Hepatocyte (in vitro differentiated cells): Measurements from ENCODE around the gene ZNF503. TPM values are rescaled to one million over a fixed set of nuclear protein-coding genes. Genes with fewer than 3 reads are reported as not detected.

Experiments used
- DNase-seq: peaks from one replicate; pipeline ENCODE4 v3.0.0-alpha.2; 2016; ENCODE audit warnings: low spot score
- H2AFZ ChIP-seq: fragments of 200-600 bp; sonication (generic); 2 replicates; pipeline ENCODE4 v1.6.0; 2016; ENCODE audit warnings: antibody characterized with exemption, mild to moderate bottlenecking
- H3K27ac ChIP-seq: fragments of 200-600 bp; sonication (generic); 2 replicates; pipeline ENCODE4 v1.5.1; 2016; ENCODE audit warnings: mild to moderate bottlenecking
- H3K27me3 ChIP-seq: fragments of 200-600 bp; sonication (generic); 2 replicates; pipeline ENCODE4 v1.6.1; 2016
- H3K36me3 ChIP-seq: fragments of 200-600 bp; sonication (generic); replicated peaks from 2 replicates; pipeline ENCODE4 v1.5.1; 2016; ENCODE audit warnings: low read depth; ENCODE audit not compliant: insufficient read depth
- H3K4me1 ChIP-seq: fragments of 200-600 bp; sonication (generic); 2 replicates; pipeline ENCODE4 v1.5.1; 2016; ENCODE audit warnings: mild to moderate bottlenecking, moderate library complexity; ENCODE audit not compliant: insufficient read depth
- H3K4me2 ChIP-seq: fragments of 200-600 bp; sonication (generic); 2 replicates; pipeline ENCODE4 v1.6.0; 2016
- H3K4me3 ChIP-seq: fragments of 200-600 bp; sonication (generic); 2 replicates; pipeline ENCODE4 v1.5.1; 2016; ENCODE audit warnings: mild to moderate bottlenecking
- H3K79me2 ChIP-seq: fragments of 200-600 bp; sonication (generic); 2 replicates; pipeline ENCODE4 v1.6.0; 2017; ENCODE audit warnings: mild to moderate bottlenecking
- H3K9me2 ChIP-seq: fragments of 200-600 bp; sonication (generic); replicated peaks from 2 replicates; pipeline ENCODE4 v1.6.0; 2017; ENCODE audit warnings: mild to moderate bottlenecking; ENCODE audit not compliant: insufficient read depth
- H3K9me3 ChIP-seq: fragments of 200-600 bp; sonication (generic); 2 replicates; pipeline ENCODE4 v1.5.1; 2016; ENCODE audit warnings: low read depth, mild to moderate bottlenecking
- H4K20me1 ChIP-seq: fragments of 200-600 bp; sonication (generic); 2 replicates; pipeline ENCODE4 v1.6.0; 2016; ENCODE audit warnings: mild to moderate bottlenecking; ENCODE audit not compliant: insufficient read depth, poor library complexity, severe bottlenecking
- EZH2 ChIP-seq: fragments of 200-600 bp; sonication (generic); IDR thresholded peaks from 2 replicates; pipeline ENCODE4 v1.6.1; 2016; ENCODE audit warnings: antibody characterized with exemption, mild to moderate bottlenecking, borderline replicate concordance
- EZH2phosphoT487 ChIP-seq: fragments of 200-600 bp; sonication (generic); IDR thresholded peaks from one replicate; pipeline ENCODE4 v1.6.1; 2018; ENCODE audit warnings: antibody characterized with exemption, mild to moderate bottlenecking, low read depth, moderate library complexity; ENCODE audit not compliant: unreplicated experiment, severe bottlenecking
- WGBS: methylation state at CpG from one replicate; pipeline ENCODE4 v1.1.6; 2016; ENCODE audit warnings: low lambda C conversion rate; ENCODE audit errors: missing lambda C conversion rate; 5-methylcytosine and 5-hydroxymethylcytosine counted together
- polyA plus RNA-seq: library from polyadenylated mRNA; unstranded; fragments of >200 nt; fragmentation: Nextera tagmentation; extraction: Ambion mirVana; gene quantifications from 2 replicates; pipeline ENCODE4 v1.2.1, GENCODE V29; 2016
- total RNA-seq: library from RNA; depleted of rRNA; stranded (reverse); fragments of >200 nt; gene quantifications from 2 replicates; pipeline ENCODE4 v1.2.3, GENCODE V29; 2014
- TF ChIP-seq, protein P1 (sequence below): fragments of 200-600 bp; sonication (generic); IDR thresholded peaks from 2 replicates; pipeline ENCODE4 v1.5.1; 2016; ENCODE audit warnings: antibody characterized with exemption, mild to moderate bottlenecking; ENCODE audit not compliant: poor library complexity

Gene ZNF503
- total and polyA plus RNA-seq, 2 experiments from 2014 or later, result 14.1 to 19.6 TPM

DNA sequence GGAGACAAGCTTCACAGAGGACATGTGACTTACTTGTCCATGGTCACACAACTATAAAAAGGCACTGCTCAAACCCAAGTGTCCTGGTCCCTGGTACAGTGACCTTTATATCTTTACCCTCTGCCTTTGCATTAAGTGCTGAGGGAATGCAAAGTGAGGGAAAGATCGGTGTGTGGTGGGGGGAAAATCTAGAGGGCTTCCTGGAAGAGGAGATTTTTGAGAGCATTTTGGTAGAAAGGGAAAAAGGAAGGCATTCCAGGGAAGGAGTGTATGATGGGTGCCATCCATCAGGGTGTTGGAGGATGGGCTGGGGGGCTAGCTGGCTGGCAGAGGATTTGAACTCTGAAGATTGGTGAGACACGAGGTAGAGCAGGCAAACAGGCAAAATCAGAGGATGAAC is 9.3 kb downstream of the ZNF503 start:
- H3K4me2 ChIP-seq, result no peak overlapping the region
- H3K27me3 ChIP-seq, result no peaks in the 10 kb centered on the region
- no peak overlapping the region for H3K27ac ChIP-seq
- no peaks in the 10 kb centered on the region for H3K9me2 ChIP-seq
- no peak for TF ChIP-seq EZH2phosphoT487
- no peak for TF ChIP-seq EZH2
- TF ChIP-seq, protein P1, sequence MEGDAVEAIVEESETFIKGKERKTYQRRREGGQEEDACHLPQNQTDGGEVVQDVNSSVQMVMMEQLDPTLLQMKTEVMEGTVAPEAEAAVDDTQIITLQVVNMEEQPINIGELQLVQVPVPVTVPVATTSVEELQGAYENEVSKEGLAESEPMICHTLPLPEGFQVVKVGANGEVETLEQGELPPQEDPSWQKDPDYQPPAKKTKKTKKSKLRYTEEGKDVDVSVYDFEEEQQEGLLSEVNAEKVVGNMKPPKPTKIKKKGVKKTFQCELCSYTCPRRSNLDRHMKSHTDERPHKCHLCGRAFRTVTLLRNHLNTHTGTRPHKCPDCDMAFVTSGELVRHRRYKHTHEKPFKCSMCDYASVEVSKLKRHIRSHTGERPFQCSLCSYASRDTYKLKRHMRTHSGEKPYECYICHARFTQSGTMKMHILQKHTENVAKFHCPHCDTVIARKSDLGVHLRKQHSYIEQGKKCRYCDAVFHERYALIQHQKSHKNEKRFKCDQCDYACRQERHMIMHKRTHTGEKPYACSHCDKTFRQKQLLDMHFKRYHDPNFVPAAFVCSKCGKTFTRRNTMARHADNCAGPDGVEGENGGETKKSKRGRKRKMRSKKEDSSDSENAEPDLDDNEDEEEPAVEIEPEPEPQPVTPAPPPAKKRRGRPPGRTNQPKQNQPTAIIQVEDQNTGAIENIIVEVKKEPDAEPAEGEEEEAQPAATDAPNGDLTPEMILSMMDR, result no peak
- 97% methylated on average over 2 of the region's 2 CpGs for WGBS
- no peaks in the 10 kb centered on the region for H3K9me3 ChIP-seq
- no peaks in the 10 kb centered on the region for H4K20me1 ChIP-seq
- H3K4me3 ChIP-seq, result no peak overlapping the region
- no peaks in the 10 kb centered on the region for H3K36me3 ChIP-seq
- no peak overlapping the region for H2AFZ ChIP-seq
- H3K4me1 ChIP-seq, result no peaks in the 10 kb centered on the region
- DNase-seq, result no peak
- peaks cover 23% of the 10 kb centered on the region for H3K79me2 ChIP-seq

DNA sequence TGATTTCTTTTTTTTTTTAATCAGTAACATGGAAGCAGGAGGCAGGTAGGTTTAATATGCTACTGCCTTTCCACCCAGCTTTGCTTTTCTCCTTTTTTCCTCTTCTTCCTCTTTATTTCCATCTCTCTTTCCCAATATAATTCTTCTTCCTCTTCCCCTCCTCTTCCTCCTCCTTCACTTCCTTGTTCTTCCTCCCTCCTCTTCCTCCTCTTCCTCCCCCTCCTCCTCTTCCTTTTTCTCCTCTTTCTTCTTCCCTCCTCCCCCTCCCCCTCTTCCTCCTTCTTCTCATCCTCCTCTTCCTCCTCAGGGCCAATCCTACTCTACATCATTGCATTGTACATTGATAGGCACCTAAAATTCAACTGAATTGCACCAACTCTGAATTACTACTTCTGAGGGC is 11.4 kb downstream of the ZNF503 start:
- no peak overlapping the region for H3K27ac ChIP-seq
- H4K20me1 ChIP-seq, result no peaks in the 10 kb centered on the region
- no peak overlapping the region for H2AFZ ChIP-seq
- peaks cover 9% of the 10 kb centered on the region for H3K79me2 ChIP-seq
- no peaks in the 10 kb centered on the region for H3K9me3 ChIP-seq
- no peak overlapping the region for H3K4me3 ChIP-seq
- H3K4me2 ChIP-seq, result no peak overlapping the region
- no peaks in the 10 kb centered on the region for H3K9me2 ChIP-seq
- no peaks in the 10 kb centered on the region for H3K4me1 ChIP-seq
- no peak for DNase-seq
- TF ChIP-seq EZH2 (no peak), EZH2phosphoT487 (no peak)
- TF ChIP-seq, protein P1, result no peak
- no peaks in the 10 kb centered on the region for H3K27me3 ChIP-seq
- no peaks in the 10 kb centered on the region for H3K36me3 ChIP-seq

DNA sequence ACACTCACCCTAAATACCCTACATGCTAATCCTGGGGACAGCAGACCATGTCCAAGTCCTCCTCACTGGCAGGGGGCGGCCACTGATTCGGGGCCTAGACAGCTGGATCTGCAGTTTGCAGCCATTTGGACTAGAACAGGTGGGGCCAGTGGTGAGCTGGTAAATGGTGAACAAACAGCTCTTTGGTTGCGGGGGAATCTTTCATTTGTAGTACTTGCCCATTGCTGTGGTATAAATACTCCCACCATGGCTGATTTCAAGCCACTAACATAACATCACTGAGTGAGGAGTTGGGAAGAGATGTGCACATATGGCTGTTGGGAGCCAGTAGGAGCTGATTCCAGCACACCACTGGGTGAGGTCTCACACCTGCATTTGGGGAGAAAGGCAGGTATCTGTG is 13.5 kb downstream of the ZNF503 start:
- Histone ChIP-seq H3K27me3 (no peaks in the 10 kb centered on the region), H3K9me2 (no peaks in the 10 kb centered on the region), H3K4me1 (no peaks in the 10 kb centered on the region), H3K27ac (no peak overlapping the region), H2AFZ (no peak overlapping the region), H3K9me3 (no peaks in the 10 kb centered on the region), H3K79me2 (no peaks in the 10 kb centered on the region), H3K4me2 (no peak overlapping the region), H3K36me3 (no peaks in the 10 kb centered on the region), H4K20me1 (no peaks in the 10 kb centered on the region), H3K4me3 (no peak overlapping the region)
- no peak for DNase-seq
- WGBS, result 89% methylated on average over 3 of the region's 3 CpGs
- TF ChIP-seq EZH2, result no peak
- TF ChIP-seq, protein P1, result no peak
- no peak for TF ChIP-seq EZH2phosphoT487

DNA sequence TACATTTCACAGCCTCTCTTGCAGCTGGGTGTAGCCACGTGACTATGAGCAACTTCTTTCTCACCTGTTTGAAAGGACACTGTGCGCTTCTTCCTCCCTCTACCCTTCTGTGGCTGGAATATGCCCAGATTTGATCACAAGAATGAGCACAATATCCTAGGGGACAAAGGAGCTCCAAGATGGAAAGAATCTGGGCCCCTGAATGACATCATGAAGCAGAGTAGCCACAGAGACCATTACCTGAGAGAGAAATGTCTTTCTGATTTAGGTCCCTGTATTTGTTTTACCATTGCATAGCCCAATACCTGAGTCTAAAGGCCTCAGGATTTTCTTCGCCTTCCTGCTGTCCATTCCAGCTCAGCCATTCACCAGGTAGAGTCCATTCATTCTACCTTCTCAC is 15.4 kb downstream of the ZNF503 start:
- no peaks in the 10 kb centered on the region for H3K9me2 ChIP-seq
- no peaks in the 10 kb centered on the region for H3K9me3 ChIP-seq
- H3K27me3 ChIP-seq, result no peaks in the 10 kb centered on the region
- no peak overlapping the region for H3K27ac ChIP-seq
- TF ChIP-seq EZH2 (no peak), EZH2phosphoT487 (no peak)
- TF ChIP-seq, protein P1, result no peak
- no peak overlapping the region for H3K4me3 ChIP-seq
- no peak for DNase-seq
- H2AFZ ChIP-seq, result no peak overlapping the region
- H4K20me1 ChIP-seq, result no peaks in the 10 kb centered on the region
- no peaks in the 10 kb centered on the region for H3K79me2 ChIP-seq
- no peak overlapping the region for H3K4me2 ChIP-seq
- WGBS, result 90% methylated on average over 3 of the region's 3 CpGs
- H3K4me1 ChIP-seq, result no peaks in the 10 kb centered on the region
- no peaks in the 10 kb centered on the region for H3K36me3 ChIP-seq
